HepG2 (cell line): ENCODE measurements around the gene GBP3. TPM values are rescaled to one million over a fixed set of nuclear protein-coding genes. Genes with fewer than 3 reads are reported as not detected.

Experiments
- ATAC-seq: fragments of 200-7000 bp; cut with Tn5 transposase; 3 replicates; pipeline ENCODE4 v1.9.1; 2020; ENCODE audit warnings: mild to moderate bottlenecking, moderate library complexity
- BruUV-seq: library from RNA; stranded (reverse); fragments of 400-500 nt; replicated peaks from 2 replicates; lab custom pipeline; 2021; lab: Mats Ljungman, UMichigan
- CTCF ChIA-PET: fragments of 300-600 bp; formaldehyde crosslinking; extraction: SDS; loops from one replicate; lab custom pipeline; 2021; ENCODE audit warnings: low total read pairs, inconsistent platforms, low intra/inter-chr PET ratio; lab: Yijun Ruan, JAX
- POLR2A ChIA-PET: fragments of 350-600 bp; sonication (Branson Sonifier 250); formaldehyde crosslinking; loops from one replicate; lab custom pipeline; 2020; ENCODE audit warnings: antibody characterized with exemption, inconsistent platforms; lab: Yijun Ruan, JAX
- DNase-seq: peaks from one replicate; pipeline ENCODE4 v3.0.0-alpha.2; 2015; ENCODE audit warnings: low spot score
- FAIRE-seq: peaks from 3 replicates; lab custom pipeline; 2011; peaks lifted over from hg19 to GRCh38; lab: Jason Lieb, UNC
- H2AFZ ChIP-seq: one replicate; pipeline ENCODE4 v1.6.1; 2011; ENCODE audit warnings: low read length, inconsistent platforms
- H3K27ac ChIP-seq: fragments of 300-600 bp; 3 replicates; pipeline ENCODE4 v1.8.0; 2011; ENCODE audit warnings: mixed run types, mild to moderate bottlenecking, mixed read lengths, low read length, inconsistent platforms; ENCODE audit not compliant: insufficient read depth; ENCODE audit errors: extremely low read length
- H3K27me3 ChIP-seq, 2 experiments: fragments of 200-600 bp in 1 of 2; 2 replicates in 1 of 2; 3 replicates in 1 of 2; pipeline versions ENCODE4 v1.6.0 to v1.8.0; 2011; ENCODE audit warnings: low read length in 2 of 2, mild to moderate bottlenecking in 2 of 2, moderate library complexity in 2 of 2, inconsistent platforms in 1 of 2; ENCODE audit not compliant: insufficient read depth in 2 of 2, control insufficient read depth in 1 of 2
- H3K36me3 ChIP-seq, 2 experiments: fragments of 200-600 bp in 1 of 2; replicated peaks in 1 of 2; 2 replicates in 1 of 2; 3 replicates in 1 of 2; pipeline versions ENCODE4 v1.5.1 to v1.8.0; 2011; ENCODE audit warnings: low read length in 2 of 2, inconsistent platforms in 1 of 2; ENCODE audit not compliant: insufficient read depth in 2 of 2, control insufficient read depth in 1 of 2
- H3K4me1 ChIP-seq: 2 replicates; pipeline ENCODE4 v1.5.1; 2012; ENCODE audit warnings: low read length, inconsistent platforms; ENCODE audit not compliant: insufficient read depth
- H3K4me2 ChIP-seq: 2 replicates; pipeline ENCODE4 v1.6.0; 2011; ENCODE audit warnings: low read depth, low read length, inconsistent platforms
- H3K4me3 ChIP-seq, 3 experiments: fragments of 200-600 bp in 1 of 3; sonication (generic), shearing (Covaris generic) in 1 of 3; replicated peaks in 1 of 3; 2 replicates each; pipeline ENCODE4 v1.5.1; 2011 to 2016; ENCODE audit warnings: low read length in 3 of 3, inconsistent platforms in 2 of 3, low read depth in 2 of 3, mild to moderate bottlenecking in 2 of 3, control low read depth in 1 of 3, mixed read lengths in 1 of 3; ENCODE audit not compliant: insufficient read depth in 1 of 3
- H3K79me2 ChIP-seq: one replicate; pipeline ENCODE4 v1.6.1; 2011; ENCODE audit warnings: low read length, inconsistent platforms; ENCODE audit not compliant: insufficient read depth
- H3K9ac ChIP-seq: 2 replicates; pipeline ENCODE4 v1.6.0; 2011; ENCODE audit warnings: mild to moderate bottlenecking, low read depth, low read length, inconsistent platforms; ENCODE audit not compliant: insufficient read depth
- H3K9me3 ChIP-seq: 2 replicates; pipeline ENCODE4 v1.5.1; 2012; ENCODE audit warnings: mild to moderate bottlenecking, low read length
- H4K20me1 ChIP-seq: 2 replicates; pipeline ENCODE4 v1.6.0; 2011; ENCODE audit warnings: inconsistent platforms, mild to moderate bottlenecking, low read length, moderate library complexity; ENCODE audit not compliant: insufficient read depth
- BCL6 ChIP-seq: IDR thresholded peaks from 2 replicates; pipeline ENCODE4 v1.6.1; 2016; ENCODE audit warnings: missing genetic modification reagents, missing compliant biosample characterization
- CEBPB ChIP-seq: IDR thresholded peaks from 2 replicates; pipeline ENCODE4 v1.6.1; 2011; ENCODE audit warnings: low read depth, low read length, improper control_type of control experiment, borderline replicate concordance
- LBX2 ChIP-seq: sonication (generic); formaldehyde crosslinking; IDR thresholded peaks from 2 replicates; pipeline ENCODE4 v1.5.0; 2020; ENCODE audit warnings: missing genetic modification reagents, mild to moderate bottlenecking, borderline replicate concordance
- MAFK ChIP-seq, 2 experiments: IDR thresholded peaks in 1 of 2; conservative IDR thresholded peaks in 1 of 2; 2 replicates each; pipeline ENCODE4 v1.6.1; 2011; ENCODE audit warnings: improper control_type of control experiment in 2 of 2, low read length in 2 of 2
- ZNF7 ChIP-seq: IDR thresholded peaks from 2 replicates; pipeline ENCODE4 v1.6.1; 2016; ENCODE audit warnings: missing biosample characterization, missing genetic modification reagents
- WGBS: methylation state at CpG from one replicate; pipeline ENCODE4 v1.1.6; 2017; ENCODE audit warnings: low lambda C conversion rate; 5-methylcytosine and 5-hydroxymethylcytosine counted together
- in situ Hi-C: cut with HindIII; loops from 2 replicates; pipeline ENCODE4 v1.10.0; 2017; ENCODE audit warnings: low pct_unique_long_range_greater_than_20kb; ENCODE audit not compliant: extremely low pct_ligation_motif_present
- intact Hi-C: fragments of 100-400 bp; cut with micrococcal nuclease; formaldehyde crosslinking; loops from one replicate; pipeline ENCODE4 v1.10.0; 2022; ENCODE audit not compliant: unreplicated experiment
- polyA plus RNA-seq, 8 experiments: library from polyadenylated mRNA; depleted of rRNA in 3 of 8; stranded (reverse) in 7 of 8; unstranded in 1 of 8; fragments of >200 nt; fragmentation: Illumina TruSeq in 4 of 8; extraction: Trizol in 4 of 8; gene quantifications; 2 replicates each; pipeline versions ENCODE4 v1.2.1 to v1.2.3, GENCODE V29; 2011 to 2016; ENCODE audit warnings: low read depth in 4 of 8, missing spikeins in 1 of 8, mixed read lengths in 1 of 8; ENCODE audit not compliant: insufficient read depth in 1 of 8
- total RNA-seq, 5 experiments: library from RNA; depleted of rRNA; stranded (reverse); fragments of >200 nt; fragmentation: Illumina TruSeq; extraction: Trizol; gene quantifications; 2 replicates each; pipeline ENCODE4 v1.2.3, GENCODE V29; 2016; ENCODE audit warnings: low read depth in 1 of 5
- TF ChIP-seq, protein P1 (sequence below): sonication (generic); formaldehyde crosslinking; conservative IDR thresholded peaks from 2 replicates; pipeline ENCODE4 v1.8.0; 2022; ENCODE audit warnings: low read depth, missing genetic modification reagents

GBP3 gene
- total and polyA plus RNA-seq, 2 of the 13 experiments (the other 11 are each of a cell fraction or from before 2014, with no cell fraction given): 0.16 to 0.46 TPM

DNA sequence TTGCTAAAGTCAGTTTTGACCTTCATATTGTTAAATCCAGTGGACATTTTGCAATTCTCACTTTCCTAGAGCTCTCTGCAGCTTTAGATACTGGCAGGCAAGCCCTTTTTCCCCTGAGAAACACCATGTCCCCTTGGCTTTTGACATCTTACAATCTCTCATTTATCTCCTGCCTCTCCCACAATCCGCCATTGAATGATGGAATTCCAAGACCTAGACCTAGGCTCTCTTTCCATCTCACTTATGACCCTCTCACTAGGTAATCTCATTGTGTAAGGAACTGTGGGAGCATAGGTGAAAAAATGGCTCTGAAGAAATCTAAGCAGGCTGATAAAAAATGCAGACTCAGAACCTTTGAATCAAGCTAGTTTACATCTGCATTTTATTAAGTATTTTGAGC, 32.2 kb downstream of the GBP3 start:
- peaks cover 52% of the 10 kb centered on the region for H3K4me1 ChIP-seq
- H3K36me3 ChIP-seq: peaks cover 0 to 9% of the 10 kb centered on the region in 2 experiments; a peak in 2 of 5 replicates
- H3K27ac ChIP-seq: peak overlapping the region; percentile 21
- no peaks in the 10 kb centered on the region for H3K9me3 ChIP-seq
- H3K4me2 ChIP-seq: peak overlapping the region; percentile 95
- peak overlapping the region in 2 of 3 experiments; percentile 95 to 97; a peak in 3 of 6 replicates for H3K4me3 ChIP-seq
- no peak overlapping the region for H2AFZ ChIP-seq
- ChIA-PET CTCF (no interaction called here), POLR2A (no interaction called here)
- 0 out of 2 replicates have a peak, but pooled peaks cover 4% of the 10 kb centered on the region for H4K20me1 ChIP-seq
- intact Hi-C loops: no loop called here
- H3K27me3 ChIP-seq: no peaks in the 10 kb centered on the region
- TF ChIP-seq CEBPB: peak; percentile 43; the same call in 1 of the 2 replicates
- TF ChIP-seq ZNF7: 0 out of 2 replicates have a peak, but pooled peaks have one; percentile 8
- peak in 1 of 2 experiments; percentile 15; a peak in 1 of 4 replicates for TF ChIP-seq MAFK (conservative IDR thresholded peaks at IDR 0.05 in 1 of 2, IDR thresholded peaks at IDR 0.05 in 1 of 2; ENCODE audit: low read length in 2 of 2)
- no peak for TF ChIP-seq LBX2 (CRISPR knock-in tag)
- TF ChIP-seq, protein P1, sequence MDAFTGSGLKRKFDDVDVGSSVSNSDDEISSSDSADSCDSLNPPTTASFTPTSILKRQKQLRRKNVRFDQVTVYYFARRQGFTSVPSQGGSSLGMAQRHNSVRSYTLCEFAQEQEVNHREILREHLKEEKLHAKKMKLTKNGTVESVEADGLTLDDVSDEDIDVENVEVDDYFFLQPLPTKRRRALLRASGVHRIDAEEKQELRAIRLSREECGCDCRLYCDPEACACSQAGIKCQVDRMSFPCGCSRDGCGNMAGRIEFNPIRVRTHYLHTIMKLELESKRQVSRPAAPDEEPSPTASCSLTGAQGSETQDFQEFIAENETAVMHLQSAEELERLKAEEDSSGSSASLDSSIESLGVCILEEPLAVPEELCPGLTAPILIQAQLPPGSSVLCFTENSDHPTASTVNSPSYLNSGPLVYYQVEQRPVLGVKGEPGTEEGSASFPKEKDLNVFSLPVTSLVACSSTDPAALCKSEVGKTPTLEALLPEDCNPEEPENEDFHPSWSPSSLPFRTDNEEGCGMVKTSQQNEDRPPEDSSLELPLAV (CRISPR knock-in tag): no peak
- peak; percentile 45; the same call in 1 of the 2 replicates for TF ChIP-seq BCL6 (CRISPR knock-in tag)
- no peak overlapping the region for H3K9ac ChIP-seq
- 96% methylated on average over 1 of the region's 1 CpG for WGBS
- DNase-seq (no peak), FAIRE-seq (no peak), ATAC-seq (no peak)
- peaks cover 58% of the 10 kb centered on the region for H3K79me2 ChIP-seq
- in situ Hi-C loops: no loop called here
- no TSS peak for BruUV-seq
